Measurements from ENCODE around the gene ARMC9.
"Not testable (repeated sequence)": the region's sequence is repeated elsewhere in the genome, so short reads cannot be mapped to it uniquely, and the experiment has no call there.

The ARMC9 gene

DNA sequence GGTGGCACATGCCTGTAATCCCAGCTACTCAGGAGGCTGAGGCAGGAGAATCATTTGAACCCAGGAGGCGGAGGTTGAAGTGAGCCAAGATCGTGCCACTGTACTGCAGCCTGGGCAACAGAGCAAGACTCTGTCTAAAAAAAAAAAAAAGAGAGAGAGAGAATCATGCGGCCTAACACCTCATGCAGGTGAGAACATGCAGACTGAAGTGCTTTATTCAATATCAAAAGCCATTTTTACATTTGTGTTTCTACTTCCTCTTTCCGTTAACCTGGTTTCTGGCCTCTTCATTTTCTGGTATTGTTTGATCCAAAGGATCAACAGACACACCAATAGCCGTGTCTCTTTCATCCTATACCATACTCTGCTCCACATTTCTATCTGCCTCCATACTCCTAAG is 19.6 kb upstream of the ARMC9 start:
- not testable (repeated sequence) for H3K4me3 ChIP-seq (ENCODE audit: low read depth, low read length); DNase-seq (ENCODE audit: low read depth)

DNA sequence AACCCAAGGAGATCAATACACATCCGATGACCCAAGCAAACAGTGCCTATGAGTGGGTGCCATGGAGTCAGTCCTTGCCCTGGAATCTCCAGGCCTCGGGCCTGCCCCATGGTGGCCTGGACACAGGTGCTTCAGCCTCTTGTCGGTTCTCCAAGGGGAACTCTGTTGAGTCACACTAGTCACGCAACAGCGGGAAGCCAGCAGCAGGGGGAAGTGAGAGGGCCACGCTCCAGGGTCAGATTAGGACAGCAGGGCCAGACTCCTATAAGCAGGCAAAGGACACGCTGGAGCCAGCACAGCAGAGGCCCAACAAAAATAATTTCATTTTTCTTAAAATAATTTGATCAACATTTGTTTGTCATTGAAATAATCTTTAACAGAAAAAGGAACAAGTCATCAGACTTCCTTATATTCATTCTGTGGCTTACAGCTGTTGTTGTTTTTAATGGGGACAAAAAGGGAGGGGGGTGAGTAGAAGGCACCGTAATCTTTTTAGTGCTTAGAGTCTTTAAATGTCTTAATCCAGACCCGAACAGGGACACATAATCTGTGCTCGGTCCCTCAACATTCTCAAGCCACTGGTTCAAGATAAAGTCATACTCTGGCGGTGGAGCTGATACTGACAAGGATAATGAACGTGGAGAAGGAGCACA is 16.4 kb upstream of the ARMC9 start:
- H3K4me3 ChIP-seq (ENCODE audit: low read depth, low read length): no peak overlapping the region
- no peak for DNase-seq (ENCODE audit: low read depth)

DNA sequence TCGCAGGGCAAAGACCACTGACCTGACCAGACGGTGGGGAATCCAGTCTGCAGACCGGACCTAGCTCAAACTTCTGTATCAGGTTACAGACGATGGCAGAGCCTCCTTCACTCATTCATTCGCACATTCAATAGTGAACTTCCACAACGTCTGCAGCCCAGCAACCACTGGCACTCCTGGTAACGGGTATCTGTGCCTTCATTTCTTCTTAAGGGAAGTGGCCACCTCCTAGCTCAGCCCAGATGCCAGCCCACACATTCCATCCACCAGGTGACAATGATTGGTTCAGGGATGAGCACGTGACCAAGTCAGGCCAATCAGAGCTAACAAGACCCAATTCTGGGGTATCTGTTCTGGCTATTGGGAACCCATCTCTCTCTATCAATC is 15.9 kb upstream of the ARMC9 start:
- no peak for DNase-seq (ENCODE audit: low read depth)
- no peak overlapping the region for H3K4me3 ChIP-seq (ENCODE audit: low read depth, low read length)

DNA sequence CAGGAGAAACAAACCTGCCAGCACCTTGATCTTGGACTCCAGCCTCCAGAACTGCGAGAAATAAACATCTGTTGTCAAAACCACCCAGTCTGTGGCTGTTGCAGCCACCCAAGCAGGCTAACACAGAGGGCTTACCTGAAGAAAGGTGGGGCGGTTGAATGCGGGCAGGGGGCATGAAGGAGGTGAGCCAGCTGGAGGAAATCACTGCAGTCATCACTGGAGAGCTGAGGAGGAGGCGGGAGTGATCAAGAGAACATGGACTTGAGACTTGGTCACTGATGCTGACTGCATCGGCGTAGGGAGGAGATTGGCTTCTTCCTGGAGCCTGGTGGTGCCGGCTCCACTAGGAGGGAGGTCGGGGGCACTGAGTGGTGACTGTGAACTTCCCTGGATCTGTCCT is 14.6 kb upstream of the ARMC9 start:
- no peak for DNase-seq (ENCODE audit: low read depth)
- H3K4me3 ChIP-seq (ENCODE audit: low read depth, low read length): no peak overlapping the region

DNA sequence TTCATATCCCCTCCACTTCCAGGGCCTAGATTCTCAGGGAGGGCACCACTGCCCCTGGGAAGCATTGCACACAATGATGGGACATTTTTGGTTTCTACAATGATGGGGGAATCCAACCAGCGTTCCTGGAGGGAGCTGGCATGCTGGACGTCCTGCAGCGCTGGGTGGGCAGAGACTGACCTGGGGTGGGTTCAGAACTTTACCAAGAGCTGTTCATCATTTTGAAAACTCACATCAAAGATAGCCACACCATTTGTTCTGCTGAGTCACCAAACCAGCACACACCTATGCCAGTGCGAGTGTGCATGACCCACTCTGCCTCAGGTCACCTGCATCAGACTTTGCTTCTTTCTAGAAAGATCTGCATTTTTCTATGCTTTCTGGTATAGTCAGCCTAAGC is 14.1 kb upstream of the ARMC9 start:
- DNase-seq (ENCODE audit: low read depth): no peak
- no peak overlapping the region for H3K4me3 ChIP-seq (ENCODE audit: low read depth, low read length)

DNA sequence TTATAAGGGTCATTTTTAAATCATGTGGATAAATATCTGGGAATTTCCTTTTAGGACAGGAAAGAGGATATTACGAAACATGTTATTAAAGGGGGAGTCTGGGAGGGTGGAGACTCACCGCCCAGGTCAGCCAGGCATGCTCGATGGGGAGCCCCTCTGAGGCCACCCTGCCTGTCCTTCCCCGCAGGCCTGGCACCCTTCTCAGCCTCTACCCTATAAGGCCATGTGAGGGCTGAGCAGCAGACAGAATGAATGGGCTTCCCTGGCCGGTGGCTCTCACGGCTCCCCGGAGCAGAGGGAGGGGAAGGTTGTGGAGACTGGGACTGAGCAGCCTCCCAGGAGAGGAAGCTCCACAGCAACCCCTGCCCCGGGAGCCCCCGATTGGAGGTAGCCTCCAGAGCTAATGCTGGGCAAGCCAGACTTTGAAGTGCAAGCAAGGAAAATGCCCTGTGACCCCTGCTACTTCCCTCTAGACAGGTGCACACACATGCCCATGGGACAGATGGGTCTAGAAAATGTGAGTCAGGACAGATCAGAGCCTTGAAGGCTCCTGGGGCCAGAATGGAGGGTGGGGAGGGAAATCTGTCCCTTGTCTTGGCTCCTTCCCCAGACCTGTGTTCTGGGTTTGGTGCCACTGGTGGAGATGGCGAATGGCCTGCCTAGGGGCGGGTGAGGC is 13.2 kb upstream of the ARMC9 start:
- DNase-seq (ENCODE audit: low read depth): no peak
- no peak overlapping the region for H3K4me3 ChIP-seq (ENCODE audit: low read depth, low read length)

DNA sequence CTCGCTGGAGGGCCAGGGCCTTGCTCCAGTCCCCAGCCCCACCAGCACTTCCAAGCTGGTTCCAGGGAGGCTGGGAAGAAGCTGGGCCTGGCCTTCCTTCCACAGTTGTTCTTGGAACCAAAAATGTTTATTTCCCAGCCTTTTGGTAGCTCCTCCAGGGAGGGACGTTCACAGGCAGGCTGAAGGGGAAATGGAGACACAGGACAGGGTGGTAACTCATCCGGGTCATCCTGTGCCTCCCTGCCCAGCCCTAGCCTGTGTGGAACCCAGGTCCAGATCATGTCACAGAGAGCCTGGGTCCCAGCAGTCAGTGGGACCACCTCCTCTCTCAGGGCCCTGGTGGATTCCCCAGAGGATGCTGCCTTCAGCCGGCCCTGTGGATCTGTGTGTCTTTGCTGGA is 12.5 kb upstream of the ARMC9 start:
- no peak overlapping the region for H3K4me3 ChIP-seq (ENCODE audit: low read depth, low read length)

DNA sequence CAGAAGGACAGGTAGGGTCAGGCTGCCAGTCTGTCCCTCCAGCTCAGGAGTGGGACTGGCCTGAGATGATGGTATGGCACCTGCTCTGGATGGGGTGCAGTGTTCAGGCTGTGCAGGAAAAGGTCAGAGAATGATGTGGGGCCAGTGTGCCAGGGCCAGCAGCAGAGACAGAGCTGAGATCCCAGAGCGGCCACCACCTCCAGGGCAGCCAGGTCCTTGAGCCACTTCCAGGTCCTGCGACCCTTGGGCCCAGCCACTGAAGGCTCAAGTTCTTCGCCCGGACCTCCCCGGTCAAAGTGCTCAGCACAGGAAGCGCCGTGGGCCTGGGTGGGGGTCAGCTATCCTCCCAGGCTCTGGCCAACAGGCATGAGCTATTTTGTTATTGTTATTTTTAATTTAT is 12.1 kb upstream of the ARMC9 start:
- H3K4me3 ChIP-seq (ENCODE audit: low read depth, low read length): no peak overlapping the region
- no peak for DNase-seq (ENCODE audit: low read depth)

More for the DNA sequence above, 12.5 kb upstream of the ARMC9 start:
- no peak for DNase-seq (ENCODE audit: low read depth)

DNA sequence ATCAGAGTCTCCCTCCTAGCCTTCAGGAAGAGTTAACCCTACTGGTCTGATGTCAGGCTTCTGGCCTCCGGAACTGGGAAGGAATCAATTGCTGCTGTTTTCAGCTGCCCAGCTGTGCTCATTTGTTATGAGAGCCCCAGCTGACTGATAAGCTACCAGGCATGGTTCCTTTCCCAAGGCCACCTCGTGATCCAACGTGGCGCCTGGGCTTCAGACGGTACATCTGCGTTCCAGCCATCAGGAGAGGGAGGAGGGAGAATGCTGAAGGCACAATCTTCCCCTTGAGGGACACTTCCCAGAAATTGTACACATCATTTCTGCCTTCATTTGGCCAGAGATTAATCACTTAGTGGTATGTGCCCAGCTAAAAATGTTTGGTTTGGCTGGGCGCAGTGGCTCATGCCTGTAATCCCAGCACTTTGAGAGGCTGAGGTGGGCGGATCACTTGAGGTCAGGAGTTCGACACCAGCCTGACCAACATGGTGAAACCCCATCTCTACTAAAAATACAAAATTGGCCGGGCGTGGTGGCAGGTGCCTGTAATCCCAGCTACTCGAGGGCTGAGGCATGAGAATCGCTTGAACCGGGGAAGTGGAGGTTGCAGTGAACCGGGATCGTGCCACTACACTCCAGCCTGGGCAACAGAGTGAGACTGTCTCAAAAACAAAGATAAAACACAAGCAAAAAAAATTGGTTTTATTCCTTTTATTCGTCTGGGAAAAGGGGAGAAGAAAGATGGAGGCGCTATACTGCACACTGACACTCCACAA is 10.5 kb upstream of the ARMC9 start:
- no peak overlapping the region for H3K4me3 ChIP-seq (ENCODE audit: low read depth, low read length)
- DNase-seq (ENCODE audit: low read depth): no peak

DNA sequence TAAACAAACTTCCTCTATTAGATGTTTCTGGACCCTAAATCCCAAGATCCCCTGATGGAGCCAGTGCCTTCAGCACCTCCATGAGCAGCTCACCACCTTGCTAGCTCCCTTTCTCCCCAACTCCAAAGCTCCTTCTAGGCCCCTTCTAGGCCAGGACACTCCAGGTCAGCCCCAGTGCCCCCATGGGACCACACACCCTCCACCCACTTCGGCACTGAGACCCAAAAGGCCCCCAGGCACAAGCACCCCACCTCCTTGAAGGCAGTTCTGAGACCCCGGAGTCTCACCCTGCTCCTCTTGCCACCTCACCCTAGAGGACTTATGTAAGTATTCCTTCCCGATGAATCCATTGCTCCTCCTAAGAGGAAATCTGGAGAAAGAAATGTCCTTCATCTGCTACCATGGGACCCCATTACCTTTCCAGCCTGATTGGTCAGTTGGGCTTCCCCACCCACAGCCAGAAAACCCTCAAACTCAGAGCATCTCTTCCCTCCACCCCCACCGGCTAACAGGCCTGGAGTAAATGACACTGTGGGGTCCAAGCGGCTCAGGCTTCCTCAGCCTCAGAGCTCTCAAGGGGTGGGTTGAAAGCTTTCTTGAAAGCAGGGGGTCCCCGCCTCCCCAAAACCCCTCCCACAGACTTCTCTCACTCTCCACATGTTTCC is 9.8 kb upstream of the ARMC9 start:
- no peak for DNase-seq (ENCODE audit: low read depth)

DNA sequence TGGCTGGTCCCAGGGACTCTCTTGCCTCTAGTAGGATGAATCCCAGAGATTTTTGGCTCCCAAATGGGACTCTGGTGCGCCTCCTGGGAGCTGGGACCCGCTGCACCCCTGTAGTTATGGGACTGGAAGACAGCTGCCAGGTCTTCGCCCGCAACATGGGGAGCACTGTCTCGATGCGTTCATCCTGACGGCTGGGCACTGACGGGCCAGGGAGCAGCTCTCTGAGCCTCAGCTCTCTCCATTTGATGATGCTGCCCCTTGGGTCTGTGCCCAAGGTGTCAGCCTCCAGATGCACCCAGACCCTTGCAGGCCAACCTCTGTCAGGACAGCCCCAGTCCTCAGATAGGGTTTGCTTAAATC is 9.3 kb upstream of the ARMC9 start:
- no peak for DNase-seq (ENCODE audit: low read depth)
- no peak overlapping the region for H3K4me3 ChIP-seq (ENCODE audit: low read depth, low read length)

More for the DNA sequence above, 9.8 kb upstream of the ARMC9 start:
- no peak overlapping the region for H3K4me3 ChIP-seq (ENCODE audit: low read depth, low read length)

DNA sequence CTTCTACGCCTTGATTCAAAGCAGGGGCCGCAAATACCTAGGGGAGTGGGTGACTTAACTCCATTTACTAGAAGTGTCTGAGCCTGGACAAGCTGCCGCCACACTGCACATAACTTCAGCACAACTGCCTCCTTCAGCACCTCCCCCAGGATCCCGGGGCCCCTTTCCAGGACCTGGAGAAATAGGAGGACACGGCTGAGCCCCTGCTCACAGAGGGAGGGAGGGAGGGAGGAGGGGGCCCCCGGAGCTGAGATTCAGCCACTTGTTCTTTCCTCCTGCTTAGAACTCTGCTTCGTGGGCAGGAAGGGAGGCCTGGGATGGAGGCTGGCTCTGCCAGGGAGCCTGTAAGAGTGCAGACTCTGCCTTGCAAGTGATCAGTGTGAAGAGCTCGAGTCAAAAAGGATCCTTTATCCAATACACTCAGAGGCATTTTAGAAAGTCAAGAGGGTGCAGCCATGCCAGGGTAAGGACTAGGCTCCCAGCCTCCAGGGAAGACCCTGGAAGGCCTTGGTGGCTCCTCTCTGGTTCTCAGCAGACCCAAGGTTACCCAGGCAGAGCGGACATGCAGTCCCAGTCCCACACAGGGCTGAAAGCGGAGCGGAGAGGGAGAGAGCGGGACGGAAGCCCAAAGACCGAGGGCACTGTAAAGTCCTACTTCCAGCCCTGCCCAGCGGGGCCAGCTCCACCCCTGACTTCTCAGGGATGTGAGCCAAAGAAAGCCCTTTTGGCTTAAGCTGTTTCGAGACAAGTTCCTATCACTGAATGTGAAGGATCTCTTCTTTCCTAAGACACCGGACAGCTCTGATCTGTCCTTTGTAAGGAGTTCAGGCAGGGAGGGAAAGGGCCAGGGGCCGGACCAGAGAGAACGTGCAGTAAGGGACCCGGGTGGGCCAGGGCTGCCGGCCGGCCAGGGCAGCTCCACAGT is 8.6 kb upstream of the ARMC9 start:
- no peak overlapping the region for H3K4me3 ChIP-seq (ENCODE audit: low read depth, low read length)
- DNase-seq (ENCODE audit: low read depth): no peak

DNA sequence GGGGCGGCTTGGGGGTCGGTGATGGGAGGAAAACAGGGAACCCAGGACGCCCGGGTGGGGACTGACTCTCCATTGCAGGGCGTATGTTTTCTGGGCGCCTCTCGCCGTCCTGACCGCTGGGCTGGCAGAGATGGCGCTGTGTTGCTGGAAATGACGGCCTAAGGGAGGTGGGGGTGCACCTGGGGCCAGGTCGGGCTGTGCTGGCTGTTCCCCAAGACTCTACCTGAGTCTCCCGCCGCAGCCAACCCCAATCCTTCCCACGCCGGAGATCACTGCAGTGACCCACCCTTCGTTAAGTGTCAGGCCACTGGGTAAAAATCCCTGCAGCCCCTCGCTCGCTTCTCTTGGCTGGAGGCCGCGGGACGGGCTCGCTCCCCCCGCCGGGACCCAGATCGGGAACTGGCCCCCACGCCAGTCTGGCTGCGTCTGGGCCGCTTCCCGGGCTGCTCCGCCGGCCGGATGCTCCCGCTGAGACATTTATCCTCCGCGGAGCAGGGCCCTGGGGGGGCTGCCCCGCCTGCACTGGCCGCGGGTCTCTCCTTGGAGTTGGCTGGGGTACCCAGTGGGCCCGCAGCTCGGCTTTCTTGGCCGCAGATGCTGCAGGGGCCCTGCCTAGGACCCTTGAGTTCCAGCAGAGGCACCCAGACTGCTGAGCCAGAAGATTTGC is 7.8 kb upstream of the ARMC9 start:
- DNase-seq (ENCODE audit: low read depth): no peak
- no peak overlapping the region for H3K4me3 ChIP-seq (ENCODE audit: low read depth, low read length)

DNA sequence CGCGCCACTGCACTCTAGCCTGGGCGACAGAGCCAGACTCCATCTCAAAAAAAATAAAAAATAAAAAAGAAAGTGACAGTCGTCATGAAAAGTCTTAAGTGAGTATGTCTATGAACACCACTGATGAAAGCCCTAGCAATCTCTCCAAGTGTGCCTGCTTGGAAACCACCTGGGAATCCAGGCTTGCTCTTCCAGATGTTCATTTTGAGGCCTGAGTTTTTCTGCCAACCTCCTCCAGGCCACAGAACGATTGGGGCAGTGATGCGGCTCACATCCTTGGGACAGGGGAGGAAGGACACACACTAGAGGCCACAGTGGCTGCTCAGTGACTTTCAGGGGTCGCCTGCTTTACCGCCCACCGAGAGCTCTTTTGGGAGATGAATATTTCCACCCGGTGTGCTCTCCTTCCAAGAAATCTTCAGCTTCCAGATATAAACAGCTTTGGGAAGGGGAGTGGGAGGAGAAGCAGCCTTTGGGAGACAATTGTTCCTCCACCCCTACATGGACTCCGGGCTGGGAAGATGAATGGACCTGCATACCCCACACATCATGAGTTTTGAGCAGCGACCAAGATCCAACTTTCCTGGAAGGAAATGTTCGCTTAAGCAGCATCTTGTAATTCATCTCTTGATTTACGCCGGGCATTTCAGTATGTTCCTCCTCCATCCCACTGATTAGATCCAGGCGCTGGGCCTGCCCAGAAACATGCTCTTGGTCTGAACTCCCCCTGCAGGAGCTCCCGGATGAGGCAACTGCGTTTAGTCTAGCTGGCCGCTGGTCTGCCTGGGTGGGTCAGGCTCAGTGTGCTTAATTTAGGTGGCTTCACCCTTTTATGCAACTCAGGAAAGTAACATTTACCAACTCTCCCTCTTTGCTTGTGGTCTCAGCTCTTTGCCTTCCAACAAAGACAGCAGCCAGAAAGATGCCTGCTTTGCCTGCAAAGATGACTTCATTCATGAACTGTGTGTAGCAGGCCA is 6.2 kb upstream of the ARMC9 start:
- H3K4me3 ChIP-seq (ENCODE audit: low read depth, low read length): no peak overlapping the region
- peak; percentile 51 for DNase-seq (ENCODE audit: low read depth)

DNA sequence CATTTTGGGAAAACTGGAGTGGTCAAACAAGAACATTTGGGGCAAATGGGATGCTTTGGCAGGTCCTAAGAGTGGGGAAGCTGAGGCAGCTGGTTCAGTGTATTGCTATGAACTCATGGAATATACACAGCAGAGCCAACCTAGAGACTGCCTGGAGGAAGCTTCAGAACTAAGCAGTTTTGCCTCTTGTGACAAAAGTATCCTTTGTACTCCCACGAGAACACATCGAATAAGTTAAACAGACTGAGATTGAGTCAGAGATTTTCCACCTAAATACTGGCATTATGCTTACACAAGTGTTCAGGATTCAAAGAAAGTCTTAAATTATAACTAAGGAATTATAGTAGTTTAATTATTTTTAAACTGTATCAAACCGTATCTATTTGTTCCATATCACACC is 5.2 kb upstream of the ARMC9 start:
- H3K4me3 ChIP-seq (ENCODE audit: low read depth, low read length): no peak overlapping the region
- no peak for DNase-seq (ENCODE audit: low read depth)

DNA sequence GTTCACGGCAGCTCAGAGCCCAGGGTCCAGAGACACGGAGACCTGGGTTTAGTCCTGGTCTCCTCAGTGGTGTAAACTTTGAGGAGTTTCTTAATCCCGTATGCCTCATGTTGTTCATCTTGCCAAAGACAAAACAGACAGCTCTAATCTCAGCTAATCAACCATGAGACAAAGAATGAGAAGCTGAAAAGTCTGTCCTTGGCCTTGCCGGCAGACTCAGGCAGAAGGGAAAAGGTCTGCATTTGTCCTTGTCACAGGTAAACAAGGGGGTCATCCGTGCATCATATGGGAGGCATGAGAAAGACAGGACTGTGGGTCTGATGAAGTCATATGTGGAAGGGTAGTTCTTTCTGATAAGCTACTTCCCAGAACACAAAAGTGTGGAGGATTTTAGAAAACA is 1.8 kb upstream of the ARMC9 start:
- DNase-seq (ENCODE audit: low read depth): no peak

DNA sequence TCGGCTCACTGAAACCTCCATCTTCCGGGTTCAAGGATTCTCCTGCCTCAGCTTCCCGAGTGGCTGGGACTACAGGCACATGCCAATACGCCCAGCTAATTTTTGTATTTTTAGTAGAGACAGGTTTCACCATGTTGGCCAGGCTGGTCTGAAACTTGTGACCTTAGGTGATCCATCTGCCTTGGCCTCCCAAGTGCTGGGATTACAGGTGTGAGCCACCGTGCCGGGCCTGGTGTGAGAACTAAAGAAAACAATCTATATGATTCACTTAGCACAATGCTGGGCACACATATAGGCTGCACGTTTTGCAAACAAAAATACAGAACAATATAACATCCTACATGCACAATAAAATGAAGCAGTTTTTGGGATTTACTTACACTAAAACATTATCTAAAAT is 1.2 kb upstream of the ARMC9 start:
- not testable (repeated sequence) for H3K4me3 ChIP-seq (ENCODE audit: low read depth, low read length); DNase-seq (ENCODE audit: low read depth)

More for the DNA sequence above, 1.8 kb upstream of the ARMC9 start:
- no peak overlapping the region for H3K4me3 ChIP-seq (ENCODE audit: low read depth, low read length)

Data from skeletal muscle cell (primary cell).